NT2/D1 (cell line): ENCODE data around the gene SGPL1.

ENCODE experiments used
- YY1 ChIP-seq: IDR thresholded peaks from 2 replicates; pipeline ENCODE4 v1.6.1; 2011; ENCODE audit not compliant: insufficient read length, insufficient read depth
- ZNF274 ChIP-seq: IDR thresholded peaks from 2 replicates; pipeline ENCODE4 v1.6.1; 2011; ENCODE audit warnings: mild to moderate bottlenecking, low read depth, low read length

GRCh38 chr10:70807556-70807955 lies 8.2 kb upstream of the SGPL1 start:
- TF ChIP-seq ZNF274: no peak
- TF ChIP-seq YY1: no peak
